M059J (cell line): ENCODE data around the gene PAIP1. TPM values are rescaled to one million over a fixed set of nuclear protein-coding genes. Genes with fewer than 3 reads are reported as not detected.
"Not testable (repeated sequence)": the region's sequence is repeated elsewhere in the genome, so short reads cannot be mapped to it uniquely, and the experiment has no call there.

Experiments
- DNase-seq: peaks from one replicate; pipeline ENCODE4 v3.0.0-alpha.2; 2012; ENCODE audit warnings: low read depth
- total RNA-seq: library from RNA; depleted of rRNA; stranded (reverse); fragments of >200 nt; shearing (Covaris generic); gene quantifications from 2 replicates; pipeline ENCODE4 v1.2.3, GENCODE V29; 2014; rRNA removed

The PAIP1 gene
- 155 and 192 TPM in 2 replicates for total RNA-seq

- peak; percentile 85 for DNase-seq
Measured at GRCh38 chr5:43556857-43557542, at the start of gene PAIP1. Gene PAIP1 (minus strand): TSS chr5:43557077. CDS start chr5:43556846, 231 bp downstream.

GRCh38 chr5:43606351-43606750 lies 49.5 kb upstream of the PAIP1 start:
- no peak for DNase-seq

- DNase-seq: no peak
Measured at GRCh38 chr5:43604699-43605098, 47.8 kb upstream of the PAIP1 start.

GRCh38 chr5:43603344-43604217 lies 46.7 kb upstream of the PAIP1 start:
- DNase-seq: peak; percentile 70

GRCh38 chr5:43602461-43603343 lies 45.8 kb upstream of the PAIP1 start, which contains the start of gene NNT:
Gene NNT (plus strand): TSS chr5:43603180. CDS start chr5:43609196, 6,016 bp downstream.
- peak; percentile 77 for DNase-seq

- DNase-seq: peak; percentile 82
Measured at GRCh38 chr5:43601454-43602260, 44.8 kb upstream of the PAIP1 start.

GRCh38 chr5:43598927-43599326 lies 42.0 kb upstream of the PAIP1 start:
- DNase-seq: not testable (repeated sequence)

GRCh38 chr5:43592363-43592762 lies 35.5 kb upstream of the PAIP1 start:
- no peak for DNase-seq

GRCh38 chr5:43590700-43591099 lies 33.8 kb upstream of the PAIP1 start:
- no peak for DNase-seq

GRCh38 chr5:43589310-43589709 lies 32.4 kb upstream of the PAIP1 start:
- DNase-seq: no peak

- no peak for DNase-seq
Measured at GRCh38 chr5:43588842-43589241, 32.0 kb upstream of the PAIP1 start.

- no peak for DNase-seq
Measured at GRCh38 chr5:43584166-43584699, 27.4 kb upstream of the PAIP1 start.

- no peak for DNase-seq
Measured at GRCh38 chr5:43583724-43584123, 26.8 kb upstream of the PAIP1 start.

- DNase-seq: no peak
Measured at GRCh38 chr5:43582082-43583005, 25.5 kb upstream of the PAIP1 start.

- no peak for DNase-seq
Measured at GRCh38 chr5:43581398-43581797, 24.5 kb upstream of the PAIP1 start.

- DNase-seq: not testable (repeated sequence)
Measured at GRCh38 chr5:43580402-43581210, 23.7 kb upstream of the PAIP1 start.

- DNase-seq: peak; percentile 40
Measured at GRCh38 chr5:43573058-43573457, 16.2 kb upstream of the PAIP1 start.

- peak; percentile 91 for DNase-seq
Measured at GRCh38 chr5:43572357-43572756, 15.5 kb upstream of the PAIP1 start.

GRCh38 chr5:43571237-43571636 lies 14.4 kb upstream of the PAIP1 start:
- no peak for DNase-seq
